ENCODE data around the gene AOC3. TPM values are rescaled to one million over a fixed set of nuclear protein-coding genes. Genes with fewer than 3 reads are reported as not detected.

The AOC3 gene
- total and polyA plus RNA-seq, 2 of the 13 experiments (the other 11 are each of a cell fraction or from before 2014, with no cell fraction given): 8.7 to 51.7 TPM

DNA sequence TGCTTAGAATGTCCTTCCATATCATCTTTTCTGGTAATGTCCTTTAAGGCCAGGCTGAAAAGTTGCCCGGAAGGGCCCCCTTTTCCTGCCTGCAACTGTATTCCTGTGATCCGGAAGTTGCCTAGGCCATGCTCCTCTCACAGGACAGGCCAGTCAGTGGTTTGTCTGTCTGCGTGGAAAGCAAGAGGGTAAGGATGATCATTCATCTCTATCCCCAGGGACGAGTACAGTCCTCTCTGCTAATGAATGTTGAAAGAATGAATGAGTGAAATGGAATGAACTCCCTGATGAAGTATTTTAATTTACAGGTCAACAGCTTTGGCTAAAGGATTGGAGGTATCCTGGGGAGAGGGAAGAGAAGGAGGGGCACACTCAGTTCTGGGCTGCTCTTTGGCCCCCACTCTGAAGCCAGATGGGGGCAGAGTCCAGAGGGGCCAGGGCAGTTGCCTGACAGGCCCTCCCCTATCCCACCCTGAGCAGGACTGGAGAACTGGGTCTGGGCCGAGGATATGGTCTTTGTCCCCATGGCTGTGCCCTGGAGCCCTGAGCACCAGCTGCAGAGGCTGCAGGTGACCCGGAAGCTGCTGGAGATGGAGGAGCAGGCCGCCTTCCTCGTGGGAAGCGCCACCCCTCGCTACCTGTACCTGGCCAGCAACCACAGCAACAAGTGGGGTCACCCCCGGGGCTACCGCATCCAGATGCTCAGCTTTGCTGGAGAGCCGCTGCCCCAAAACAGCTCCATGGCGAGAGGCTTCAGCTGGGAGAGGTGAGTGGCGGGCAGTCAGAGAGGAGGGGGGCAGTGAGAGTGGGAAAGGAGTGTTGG, 3.2 kb downstream of the AOC3 start (continued):
- TF ChIP-seq HES4 (CRISPR knock-in tag; IDR thresholded peaks at IDR 0.05; ENCODE audit: borderline replicate concordance) (peak; percentile 59; the same call in 1 of the 2 replicates), ZNF660 (CRISPR knock-in tag; IDR thresholded peaks at IDR 0.05; ENCODE audit: borderline replicate concordance, low read depth) (no peak), ATF7 (IDR thresholded peaks at IDR 0.05) (no peak), ATF7 (CRISPR knock-in tag; IDR thresholded peaks at IDR 0.05) (no peak), ZNF614 (CRISPR knock-in tag; IDR thresholded peaks at IDR 0.05; ENCODE audit: borderline replicate concordance) (no peak), POGZ (CRISPR knock-in tag; IDR thresholded peaks at IDR 0.05) (peak; percentile 85), ZNF709 (CRISPR knock-in tag; IDR thresholded peaks at IDR 0.05) (peak; percentile 2; the same call in 1 of the 2 replicates), SOX13 (IDR thresholded peaks at IDR 0.05) (no peak), SOX13 (CRISPR knock-in tag; conservative IDR thresholded peaks at IDR 0.05 in 1 of 2, IDR thresholded peaks at IDR 0.05 in 1 of 2) (peak in 1 of 2 experiments; percentile 57; a peak in 1 of 4 replicates), GTF3A (CRISPR knock-in tag; conservative IDR thresholded peaks at IDR 0.05) (0 out of 2 replicates have a peak, but pooled peaks have one; percentile 51), TEAD3 (CRISPR knock-in tag; optimal IDR thresholded peaks at IDR 0.05; ENCODE audit: borderline replicate concordance) (peak; percentile 9), KMT2A (CRISPR knock-in tag; IDR thresholded peaks at IDR 0.05) (no peak), KLF9 (CRISPR knock-in tag; IDR thresholded peaks at IDR 0.05; ENCODE audit: low read depth) (no peak), EP300 (IDR thresholded peaks at IDR 0.05; ENCODE audit: low read depth in 2 of 2, low read length in 2 of 2) (peak; percentile 39 to 54; a peak in 3 of 4 replicates), EP300 (CRISPR knock-in tag; IDR thresholded peaks at IDR 0.05; ENCODE audit: borderline replicate concordance) (no peak), MBD4 (IDR thresholded peaks at IDR 0.05; ENCODE audit: borderline replicate concordance, low read length) (no peak), ZNF615 (CRISPR knock-in tag; IDR thresholded peaks at IDR 0.05; ENCODE audit: borderline replicate concordance) (no peak), SSRP1 (CRISPR knock-in tag; IDR thresholded peaks at IDR 0.05) (no peak), ZNF761 (CRISPR knock-in tag; conservative IDR thresholded peaks at IDR 0.05) (peak; percentile 39; the same call in 1 of the 2 replicates), SMYD3 (CRISPR knock-in tag; IDR thresholded peaks at IDR 0.05) (no peak), ZNF788 (CRISPR knock-in tag; IDR thresholded peaks at IDR 0.05; ENCODE audit: borderline replicate concordance) (no peak), ZNF34 (CRISPR knock-in tag; IDR thresholded peaks at IDR 0.05; ENCODE audit: borderline replicate concordance) (0 out of 2 replicates have a peak, but pooled peaks have one; percentile 82), SAP130 (CRISPR knock-in tag; IDR thresholded peaks at IDR 0.05; ENCODE audit: low read depth) (peak; percentile 64)
- TF ChIP-seq, protein P1, sequence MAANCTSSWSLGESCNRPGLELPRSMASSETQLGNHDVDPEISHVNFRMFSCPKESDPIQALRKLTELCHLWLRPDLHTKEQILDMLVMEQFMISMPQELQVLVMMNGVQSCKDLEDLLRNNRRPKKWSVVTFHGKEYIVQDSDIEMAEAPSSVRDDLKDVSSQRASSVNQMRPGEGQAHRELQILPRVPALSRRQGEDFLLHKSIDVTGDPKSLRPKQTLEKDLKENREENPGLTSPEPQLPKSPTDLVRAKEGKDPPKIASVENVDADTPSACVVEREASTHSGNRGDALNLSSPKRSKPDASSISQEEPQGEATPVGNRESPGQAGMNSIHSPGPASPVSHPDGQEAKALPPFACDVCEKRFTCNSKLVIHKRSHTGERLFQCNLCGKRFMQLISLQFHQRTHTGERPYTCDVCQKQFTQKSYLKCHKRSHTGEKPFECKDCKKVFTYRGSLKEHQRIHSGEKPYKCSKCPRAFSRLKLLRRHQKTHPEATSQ (CRISPR knock-in tag; IDR thresholded peaks at IDR 0.05; ENCODE audit: borderline replicate concordance): no peak
- TF ChIP-seq, protein P2, sequence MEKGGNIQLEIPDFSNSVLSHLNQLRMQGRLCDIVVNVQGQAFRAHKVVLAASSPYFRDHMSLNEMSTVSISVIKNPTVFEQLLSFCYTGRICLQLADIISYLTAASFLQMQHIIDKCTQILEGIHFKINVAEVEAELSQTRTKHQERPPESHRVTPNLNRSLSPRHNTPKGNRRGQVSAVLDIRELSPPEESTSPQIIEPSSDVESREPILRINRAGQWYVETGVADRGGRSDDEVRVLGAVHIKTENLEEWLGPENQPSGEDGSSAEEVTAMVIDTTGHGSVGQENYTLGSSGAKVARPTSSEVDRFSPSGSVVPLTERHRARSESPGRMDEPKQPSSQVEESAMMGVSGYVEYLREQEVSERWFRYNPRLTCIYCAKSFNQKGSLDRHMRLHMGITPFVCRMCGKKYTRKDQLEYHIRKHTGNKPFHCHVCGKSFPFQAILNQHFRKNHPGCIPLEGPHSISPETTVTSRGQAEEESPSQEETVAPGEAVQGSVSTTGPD (CRISPR knock-in tag; IDR thresholded peaks at IDR 0.05): peak; percentile 79
- TF ChIP-seq, protein P3, sequence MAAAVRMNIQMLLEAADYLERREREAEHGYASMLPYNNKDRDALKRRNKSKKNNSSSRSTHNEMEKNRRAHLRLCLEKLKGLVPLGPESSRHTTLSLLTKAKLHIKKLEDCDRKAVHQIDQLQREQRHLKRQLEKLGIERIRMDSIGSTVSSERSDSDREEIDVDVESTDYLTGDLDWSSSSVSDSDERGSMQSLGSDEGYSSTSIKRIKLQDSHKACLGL (CRISPR knock-in tag; IDR thresholded peaks at IDR 0.05): peak; percentile 81
- TF ChIP-seq, protein P4, sequence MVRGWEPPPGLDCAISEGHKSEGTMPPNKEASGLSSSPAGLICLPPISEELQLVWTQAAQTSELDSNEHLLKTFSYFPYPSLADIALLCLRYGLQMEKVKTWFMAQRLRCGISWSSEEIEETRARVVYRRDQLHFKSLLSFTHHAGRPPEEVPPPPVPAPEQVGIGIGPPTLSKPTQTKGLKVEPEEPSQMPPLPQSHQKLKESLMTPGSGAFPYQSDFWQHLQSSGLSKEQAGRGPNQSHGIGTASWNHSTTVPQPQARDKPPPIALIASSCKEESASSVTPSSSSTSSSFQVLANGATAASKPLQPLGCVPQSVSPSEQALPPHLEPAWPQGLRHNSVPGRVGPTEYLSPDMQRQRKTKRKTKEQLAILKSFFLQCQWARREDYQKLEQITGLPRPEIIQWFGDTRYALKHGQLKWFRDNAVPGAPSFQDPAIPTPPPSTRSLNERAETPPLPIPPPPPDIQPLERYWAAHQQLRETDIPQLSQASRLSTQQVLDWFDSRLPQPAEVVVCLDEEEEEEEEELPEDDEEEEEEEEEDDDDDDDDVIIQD (CRISPR knock-in tag; IDR thresholded peaks at IDR 0.05; ENCODE audit: low read depth): 0 out of 2 replicates have a peak, but pooled peaks have one; percentile 23

Data from HepG2 (cell line).